Measurements from ENCODE around the gene AFF3. TPM values are rescaled to one million over a fixed set of nuclear protein-coding genes. Genes with fewer than 3 reads are reported as not detected.

AFF3 gene
- total RNA-seq, 3 donors from 2014 or later (not counting 1 experiment from before 2014, with no cell fraction given), result 4.6 to 9.6 (median 5.6) TPM

DNA sequence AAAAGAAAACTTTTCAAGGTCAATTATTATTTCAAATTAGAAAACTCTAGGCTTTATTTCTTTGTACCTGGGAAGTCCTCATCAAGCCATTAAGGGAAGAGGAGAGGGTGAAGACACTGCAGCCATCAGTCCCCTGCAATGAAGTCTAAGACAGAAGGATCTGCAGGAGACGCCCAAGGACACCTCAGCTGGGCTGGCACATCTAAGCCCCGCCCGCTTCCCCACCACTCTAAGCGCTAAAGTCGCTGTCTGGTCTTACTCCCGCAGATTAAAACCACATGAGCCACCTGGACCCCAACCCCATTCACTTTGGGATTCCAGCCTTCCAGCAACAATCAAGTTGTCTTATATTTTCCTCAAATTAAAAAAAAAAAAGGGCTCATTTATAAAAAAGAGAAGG, 104.4 kb downstream of the AFF3 start:
- intact Hi-C loops (cut with micrococcal nuclease), result no loop called here

DNA sequence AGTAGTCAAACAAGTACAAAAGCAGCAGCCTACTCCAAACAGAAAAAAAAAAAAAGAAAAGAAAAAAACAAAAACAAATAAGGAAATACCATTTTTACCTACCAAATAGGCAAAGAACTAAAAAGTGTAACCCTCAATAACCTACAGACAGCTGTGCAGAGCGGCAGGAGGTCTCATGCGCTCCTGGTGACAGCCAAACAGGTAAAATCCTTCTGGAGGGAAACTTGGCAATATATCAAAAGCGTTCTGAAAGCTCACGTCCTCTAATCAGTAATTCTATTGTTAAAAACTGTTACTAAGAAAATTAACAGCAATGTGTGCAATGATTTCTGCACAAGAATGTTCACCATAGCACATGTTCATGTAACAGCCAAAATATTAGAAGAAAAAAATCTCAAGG, 105.6 kb downstream of the AFF3 start:
- WGBS (ENCODE audit: insufficient coverage), result 91% methylated on average over 4 of the region's 4 CpGs
- TF ChIP-seq, protein P1, sequence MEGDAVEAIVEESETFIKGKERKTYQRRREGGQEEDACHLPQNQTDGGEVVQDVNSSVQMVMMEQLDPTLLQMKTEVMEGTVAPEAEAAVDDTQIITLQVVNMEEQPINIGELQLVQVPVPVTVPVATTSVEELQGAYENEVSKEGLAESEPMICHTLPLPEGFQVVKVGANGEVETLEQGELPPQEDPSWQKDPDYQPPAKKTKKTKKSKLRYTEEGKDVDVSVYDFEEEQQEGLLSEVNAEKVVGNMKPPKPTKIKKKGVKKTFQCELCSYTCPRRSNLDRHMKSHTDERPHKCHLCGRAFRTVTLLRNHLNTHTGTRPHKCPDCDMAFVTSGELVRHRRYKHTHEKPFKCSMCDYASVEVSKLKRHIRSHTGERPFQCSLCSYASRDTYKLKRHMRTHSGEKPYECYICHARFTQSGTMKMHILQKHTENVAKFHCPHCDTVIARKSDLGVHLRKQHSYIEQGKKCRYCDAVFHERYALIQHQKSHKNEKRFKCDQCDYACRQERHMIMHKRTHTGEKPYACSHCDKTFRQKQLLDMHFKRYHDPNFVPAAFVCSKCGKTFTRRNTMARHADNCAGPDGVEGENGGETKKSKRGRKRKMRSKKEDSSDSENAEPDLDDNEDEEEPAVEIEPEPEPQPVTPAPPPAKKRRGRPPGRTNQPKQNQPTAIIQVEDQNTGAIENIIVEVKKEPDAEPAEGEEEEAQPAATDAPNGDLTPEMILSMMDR (IDR thresholded peaks at IDR 0.05), result no peak
- H3K27me3 ChIP-seq (ENCODE audit: control insufficient read depth, insufficient read depth, low read length), result no peaks in the 10 kb centered on the region
- DNase-seq (no peak), ATAC-seq (no peak)
- no peaks in the 10 kb centered on the region for H3K36me3 ChIP-seq (ENCODE audit: control insufficient read depth, insufficient read depth, low read length)
- no peaks in the 10 kb centered on the region for H3K4me1 ChIP-seq (ENCODE audit: control insufficient read depth, insufficient read depth, low read length)
- no peak overlapping the region for H3K4me3 ChIP-seq (ENCODE audit: low read length)
- Mint-ChIP-seq H3K36me3 (no peaks in the 10 kb centered on the region), H3K9me3 (no peaks in the 10 kb centered on the region), H3K4me1 (no peaks in the 10 kb centered on the region), H3K27me3 (ENCODE audit: low read depth in 2 of 2) (no peaks in the 10 kb centered on the region), H3K4me3 (no peak overlapping the region), H3K27ac (no peak overlapping the region)
- no peaks in the 10 kb centered on the region for H3K9me3 ChIP-seq (ENCODE audit: control insufficient read depth, insufficient read depth, low read length)
- intact Hi-C loops (cut with micrococcal nuclease), result no loop called here
- H3K27ac ChIP-seq (ENCODE audit: low read length), result no peak overlapping the region

More for the DNA sequence above, 104.4 kb downstream of the AFF3 start:
- H3K36me3 Mint-ChIP-seq, result no peaks in the 10 kb centered on the region
- Histone ChIP-seq H3K4me3 (ENCODE audit: low read length) (no peak overlapping the region), H3K9me3 (ENCODE audit: control insufficient read depth, insufficient read depth, low read length) (no peaks in the 10 kb centered on the region), H3K27ac (ENCODE audit: low read length) (no peak overlapping the region), H3K4me1 (ENCODE audit: control insufficient read depth, insufficient read depth, low read length) (no peaks in the 10 kb centered on the region), H3K27me3 (ENCODE audit: control insufficient read depth, insufficient read depth, low read length) (no peaks in the 10 kb centered on the region), H3K36me3 (ENCODE audit: control insufficient read depth, insufficient read depth, low read length) (no peaks in the 10 kb centered on the region)
- DNase-seq (no peak), ATAC-seq (no peak)
- H3K4me1 Mint-ChIP-seq, result no peaks in the 10 kb centered on the region
- TF ChIP-seq, protein P1 (IDR thresholded peaks at IDR 0.05), result no peak
- no peak overlapping the region for H3K4me3 Mint-ChIP-seq
- whole genome bisulfite sequencing (ENCODE audit: insufficient coverage), result 70% methylated on average over 6 of the region's 6 CpGs
- no peaks in the 10 kb centered on the region for H3K9me3 Mint-ChIP-seq
- H3K27me3 Mint-ChIP-seq (ENCODE audit: low read depth in 2 of 2), result no peaks in the 10 kb centered on the region
- H3K27ac Mint-ChIP-seq, result no peak overlapping the region

DNA sequence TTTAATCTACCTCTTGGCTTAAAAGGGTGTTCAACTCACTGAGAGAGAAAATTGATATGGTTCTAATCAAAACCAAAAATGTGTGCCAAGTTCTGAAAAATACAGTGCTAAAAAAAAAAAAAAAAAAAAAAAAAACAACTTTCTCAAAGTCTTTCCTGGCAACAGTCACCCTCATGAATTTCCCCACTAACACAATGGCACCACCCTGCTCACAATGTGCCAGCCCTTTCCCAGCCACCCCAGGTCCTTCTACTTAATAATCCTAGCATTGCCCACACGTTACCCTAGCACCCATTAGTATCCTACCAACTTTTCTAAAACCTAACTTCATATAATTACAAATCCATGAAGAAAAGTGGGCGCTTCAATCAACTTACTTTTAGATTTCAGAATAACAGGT, 106.4 kb downstream of the AFF3 start:
- TF ChIP-seq, protein P1 (IDR thresholded peaks at IDR 0.05), result no peak
- 90% methylated on average over 1 of the region's 2 CpGs for WGBS (ENCODE audit: insufficient coverage)
- ATAC-seq (no peak), DNase-seq (no peak)
- H3K36me3 Mint-ChIP-seq, result no peaks in the 10 kb centered on the region
- H3K36me3 ChIP-seq (ENCODE audit: control insufficient read depth, insufficient read depth, low read length), result no peaks in the 10 kb centered on the region
- no peaks in the 10 kb centered on the region for H3K27me3 ChIP-seq (ENCODE audit: control insufficient read depth, insufficient read depth, low read length)
- H3K27ac Mint-ChIP-seq, result no peak overlapping the region
- no peaks in the 10 kb centered on the region for H3K4me1 Mint-ChIP-seq
- H3K4me3 Mint-ChIP-seq, result no peak overlapping the region
- no peaks in the 10 kb centered on the region for H3K4me1 ChIP-seq (ENCODE audit: control insufficient read depth, insufficient read depth, low read length)
- intact Hi-C loops (cut with micrococcal nuclease), result no loop called here
- no peaks in the 10 kb centered on the region for H3K27me3 Mint-ChIP-seq (ENCODE audit: low read depth in 2 of 2)
- H3K4me3 ChIP-seq (ENCODE audit: low read length), result no peak overlapping the region
- H3K9me3 Mint-ChIP-seq, result no peaks in the 10 kb centered on the region
- no peak overlapping the region for H3K27ac ChIP-seq (ENCODE audit: low read length)
- H3K9me3 ChIP-seq (ENCODE audit: control insufficient read depth, insufficient read depth, low read length), result no peaks in the 10 kb centered on the region

DNA sequence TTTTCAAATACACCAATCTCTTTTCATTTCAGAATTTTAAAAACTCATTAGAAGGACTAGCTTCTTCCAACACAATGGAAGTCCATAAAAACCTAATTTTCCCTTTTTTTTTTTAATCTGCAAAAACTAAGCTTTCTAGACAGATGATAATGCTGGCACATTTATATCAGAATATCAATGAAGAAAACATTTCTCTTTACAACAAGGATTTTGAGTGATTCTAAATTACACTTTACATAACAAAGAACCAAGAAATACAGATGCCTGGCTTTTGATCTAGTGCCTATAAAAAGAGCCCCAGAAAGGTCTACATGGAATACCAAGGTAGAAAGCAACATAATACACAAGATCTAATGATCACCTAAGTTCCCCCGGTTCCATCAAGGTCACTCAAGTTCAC, 108.0 kb downstream of the AFF3 start:
- no peaks in the 10 kb centered on the region for H3K27me3 ChIP-seq (ENCODE audit: control insufficient read depth, insufficient read depth, low read length)
- TF ChIP-seq, protein P1 (IDR thresholded peaks at IDR 0.05), result no peak
- Mint-ChIP-seq H3K9me3 (peaks cover 2 to 3% of the 10 kb centered on the region in 2 donors), H3K27me3 (ENCODE audit: low read depth in 2 of 2) (peaks cover 0 to 2% of the 10 kb centered on the region in 2 donors), H3K36me3 (no peaks in the 10 kb centered on the region), H3K4me1 (no peaks in the 10 kb centered on the region), H3K4me3 (no peak overlapping the region), H3K27ac (no peak overlapping the region)
- H3K9me3 ChIP-seq (ENCODE audit: control insufficient read depth, insufficient read depth, low read length), result no peaks in the 10 kb centered on the region
- ATAC-seq (no peak), DNase-seq (no peak)
- H3K27ac ChIP-seq (ENCODE audit: low read length), result no peak overlapping the region
- H3K4me1 ChIP-seq (ENCODE audit: control insufficient read depth, insufficient read depth, low read length), result no peaks in the 10 kb centered on the region
- no peak overlapping the region for H3K4me3 ChIP-seq (ENCODE audit: low read length)
- no CpG with 5 or more reads among the region's 1 CpG for WGBS (ENCODE audit: insufficient coverage)
- intact Hi-C loops (cut with micrococcal nuclease), result no loop called here
- no peaks in the 10 kb centered on the region for H3K36me3 ChIP-seq (ENCODE audit: control insufficient read depth, insufficient read depth, low read length)

Measured in natural killer cell (primary cell).